Prostate gland (tissue), 2 donors: ENCODE measurements around the gene C1orf216. TPM values are rescaled to one million over a fixed set of nuclear protein-coding genes. Genes with fewer than 3 reads are reported as not detected.
"Not testable (repeated sequence)": the region's sequence is repeated elsewhere in the genome, so short reads cannot be mapped to it uniquely, and the experiment has no call there.

ENCODE experiments used
- DNase-seq: peaks from one replicate; pipeline ENCODE4 v3.0.0-alpha.2; 2019; ENCODE audit warnings: low spot score
- H3K27ac ChIP-seq, 2 donors: fragments of 200-600 bp; sonication (generic); 2 replicates each; pipeline ENCODE4 v1.5.1; 2017 to 2019
- H3K27me3 ChIP-seq: fragments of 200-600 bp; sonication (generic); replicated peaks from 2 replicates; pipeline ENCODE4 v1.5.1; 2019; ENCODE audit not compliant: insufficient read depth
- H3K36me3 ChIP-seq, 2 donors: fragments of 200-600 bp; sonication (generic); 1 replicate in 1 of 2; 2 replicates in 1 of 2; pipeline versions ENCODE4 v1.5.1 to v1.8.1; 2017 to 2019
- H3K4me1 ChIP-seq: fragments of 200-600 bp; sonication (generic); replicated peaks from 2 replicates; pipeline ENCODE4 v1.5.1; 2019
- H3K4me3 ChIP-seq, 2 donors: fragments of 200-600 bp; sonication (generic); 2 replicates each; pipeline ENCODE4 v1.5.1; 2017 to 2019
- H3K9me3 ChIP-seq: fragments of 200-600 bp; sonication (generic); 2 replicates; pipeline ENCODE4 v1.5.1; 2017
- CTCF ChIP-seq, 4 experiments: fragments of 200-600 bp in 2 of 4; fragments of 450-650 bp in 2 of 4; sonication (generic) in 2 of 4; IDR thresholded peaks; 1 replicate in 3 of 4; 2 replicates in 1 of 4; pipeline ENCODE4 v1.5.1; 2016 to 2019; ENCODE audit warnings: antibody characterized with exemption in 4 of 4, mild to moderate bottlenecking in 2 of 4, moderate library complexity in 2 of 4
- POLR2A ChIP-seq: fragments of 450-650 bp; IDR thresholded peaks from one replicate; pipeline ENCODE4 v1.6.1; 2016; ENCODE audit warnings: antibody characterized with exemption, mild to moderate bottlenecking
- POLR2AphosphoS5 ChIP-seq: sonication (generic); formaldehyde crosslinking; IDR thresholded peaks from one replicate; pipeline ENCODE4 v1.6.1; 2017; ENCODE audit warnings: antibody characterized with exemption
- WGBS: methylation state at CpG from one replicate; pipeline ENCODE4 v1.1.5; 2018; 5-methylcytosine and 5-hydroxymethylcytosine counted together
- intact Hi-C: fragments of 100-400 bp; cut with DNase I; formaldehyde crosslinking; loops from one replicate; pipeline ENCODE4 v1.14.2; 2022
- total RNA-seq, 2 donors: library from RNA; depleted of rRNA; stranded (reverse); fragments of >200 nt; gene quantifications; one replicate each; pipeline ENCODE4 v1.1.0, GENCODE V29; 2016

Gene C1orf216
- total RNA-seq, 2 donors from 2014 or later = 10.1 to 12.9 TPM

GRCh38 chr1:35707601-35708440 is 10.9 kb downstream of the C1orf216 start:
- Histone ChIP-seq H3K9me3 (no peaks in the 10 kb centered on the region), H3K36me3 (no peaks in the 10 kb centered on the region), H3K4me3 (peak overlapping the region; percentile 27 to 44), H3K4me1 (no peaks in the 10 kb centered on the region), H3K27me3 (no peaks in the 10 kb centered on the region), H3K27ac (no peak overlapping the region)
- WGBS = 1% methylated on average over 35 of the region's 76 CpGs
- TF ChIP-seq POLR2AphosphoS5 = no peak
- TF ChIP-seq POLR2A = no peak
- no peak for TF ChIP-seq CTCF (IDR thresholded peaks at IDR 0.05)
- no peak for DNase-seq
- intact Hi-C loops = no loop called here

- H3K9me3 ChIP-seq = no peaks in the 10 kb centered on the region
- no peak overlapping the region for H3K27ac ChIP-seq
- DNase-seq = no peak
- 44% methylated on average over 28 of the region's 29 CpGs for WGBS
- peaks cover 4% of the 10 kb centered on the region for H3K27me3 ChIP-seq
- peak overlapping the region; percentile 27 to 44 for H3K4me3 ChIP-seq
- TF ChIP-seq CTCF (IDR thresholded peaks at IDR 0.05) (no peak), POLR2AphosphoS5 (no peak), POLR2A (no peak)
- H3K4me1 ChIP-seq = no peaks in the 10 kb centered on the region
- intact Hi-C loops = no loop called here
- H3K36me3 ChIP-seq = no peaks in the 10 kb centered on the region
These were observed 11.7 kb downstream of the C1orf216 start for GRCh38 chr1:35706846-35707600.

- intact Hi-C loops = no loop called here
- TF ChIP-seq CTCF (IDR thresholded peaks at IDR 0.05) = no peak
- no peaks in the 10 kb centered on the region for H3K4me1 ChIP-seq
- WGBS = 23% methylated on average over 7 of the region's 7 CpGs
- no peaks in the 10 kb centered on the region for H3K9me3 ChIP-seq
- no peak overlapping the region for H3K27ac ChIP-seq
- H3K27me3 ChIP-seq = peaks cover 7% of the 10 kb centered on the region
- no peaks in the 10 kb centered on the region for H3K36me3 ChIP-seq
- no peak overlapping the region for H3K4me3 ChIP-seq
- no peak for DNase-seq
These were observed 16.2 kb downstream of the C1orf216 start for GRCh38 chr1:35702508-35702907.

- WGBS = 93% methylated on average over 1 of the region's 1 CpG
- H3K4me1 ChIP-seq, H3K27me3 ChIP-seq: not testable (repeated sequence)
These were observed 19.5 kb downstream of the C1orf216 start for GRCh38 chr1:35699152-35699551.

GRCh38 chr1:35692317-35692716 is 26.4 kb downstream of the C1orf216 start:
- no peak for TF ChIP-seq POLR2AphosphoS5
- TF ChIP-seq POLR2A = no peak
- TF ChIP-seq CTCF (IDR thresholded peaks at IDR 0.05) = no peak
- WGBS = 80% methylated on average over 2 of the region's 2 CpGs
- Histone ChIP-seq H3K4me1 (no peaks in the 10 kb centered on the region), H3K27ac (no peak overlapping the region), H3K9me3 (no peaks in the 10 kb centered on the region), H3K4me3 (no peak overlapping the region), H3K36me3 (no peaks in the 10 kb centered on the region), H3K27me3 (no peaks in the 10 kb centered on the region)
- intact Hi-C loops = no loop called here
- DNase-seq = no peak

More at GRCh38 chr1:35699152-35699551, 19.5 kb downstream of the C1orf216 start:
- H3K27ac ChIP-seq, H3K4me3 ChIP-seq, H3K9me3 ChIP-seq, H3K36me3 ChIP-seq, intact Hi-C loops, DNase-seq: not testable (repeated sequence)
